ENCODE results near the gene TGFBR2. TPM values are rescaled to one million over a fixed set of nuclear protein-coding genes. Genes with fewer than 3 reads are reported as not detected.
A peak's percentile ranks its signal among the peaks of the same experiment; 100 is the strongest.

The TGFBR2 gene
- total RNA-seq, 3 donors from 2014 or later = 104 to 114 (median 111) TPM

GRCh38 chr3:30609930-30610701, 3.7 kb downstream of the TGFBR2 start:
- H3K36me3 Mint-ChIP-seq (ENCODE audit: insufficient read depth) = peaks cover 47% of the 10 kb centered on the region
- peaks cover 69% of the 10 kb centered on the region for H3K4me1 Mint-ChIP-seq (ENCODE audit: low read depth)
- ATAC-seq (no peak), DNase-seq (no peak)
- peak overlapping the region; percentile 98 for H3K4me3 Mint-ChIP-seq
- H3K27me3 Mint-ChIP-seq (ENCODE audit: low read depth) = no peaks in the 10 kb centered on the region
- no peaks in the 10 kb centered on the region for H3K9me3 Mint-ChIP-seq

GRCh38 chr3:30610702-30611368, 4.4 kb downstream of the TGFBR2 start:
- H3K4me3 Mint-ChIP-seq = peak overlapping the region; percentile 98
- ATAC-seq (peak in 1 of 2 donors; percentile 19), DNase-seq (no peak)
- no peaks in the 10 kb centered on the region for H3K27me3 Mint-ChIP-seq (ENCODE audit: low read depth)
- H3K4me1 Mint-ChIP-seq (ENCODE audit: low read depth) = peaks cover 69% of the 10 kb centered on the region
- peaks cover 50% of the 10 kb centered on the region for H3K36me3 Mint-ChIP-seq (ENCODE audit: insufficient read depth)
- no peaks in the 10 kb centered on the region for H3K9me3 Mint-ChIP-seq

- Mint-ChIP-seq H3K4me3 (peak overlapping the region; percentile 98), H3K4me1 (ENCODE audit: low read depth) (peaks cover 73% of the 10 kb centered on the region), H3K9me3 (no peaks in the 10 kb centered on the region), H3K36me3 (ENCODE audit: insufficient read depth) (peaks cover 58% of the 10 kb centered on the region), H3K27me3 (ENCODE audit: low read depth) (no peaks in the 10 kb centered on the region)
- no peak for DNase-seq
- ATAC-seq = no peak
Measured at GRCh38 chr3:30611613-30612436, 5.4 kb downstream of the TGFBR2 start.

- Mint-ChIP-seq H3K36me3 (ENCODE audit: insufficient read depth) (peaks cover 64% of the 10 kb centered on the region), H3K4me3 (peak overlapping the region; percentile 98), H3K9me3 (no peaks in the 10 kb centered on the region), H3K4me1 (ENCODE audit: low read depth) (peaks cover 79% of the 10 kb centered on the region), H3K27me3 (ENCODE audit: low read depth) (no peaks in the 10 kb centered on the region)
- no peak for ATAC-seq
- DNase-seq = no peak
Measured at GRCh38 chr3:30612437-30613132, 6.2 kb downstream of the TGFBR2 start.

GRCh38 chr3:30613133-30613825, 6.9 kb downstream of the TGFBR2 start:
- Mint-ChIP-seq H3K4me3 (peak overlapping the region; percentile 98), H3K4me1 (ENCODE audit: low read depth) (peaks cover 85% of the 10 kb centered on the region), H3K9me3 (no peaks in the 10 kb centered on the region), H3K27me3 (ENCODE audit: low read depth) (no peaks in the 10 kb centered on the region), H3K36me3 (ENCODE audit: insufficient read depth) (peaks cover 68% of the 10 kb centered on the region)
- DNase-seq (no peak), ATAC-seq (no peak)

GRCh38 chr3:30614373-30614772, 8.0 kb downstream of the TGFBR2 start:
- no peak for ATAC-seq
- Mint-ChIP-seq H3K4me1 (ENCODE audit: low read depth) (peaks cover 96% of the 10 kb centered on the region), H3K36me3 (ENCODE audit: insufficient read depth) (peaks cover 69% of the 10 kb centered on the region), H3K4me3 (peak overlapping the region; percentile 98), H3K9me3 (no peaks in the 10 kb centered on the region), H3K27me3 (ENCODE audit: low read depth) (no peaks in the 10 kb centered on the region)
- DNase-seq = no peak

GRCh38 chr3:30614943-30615342, 8.5 kb downstream of the TGFBR2 start:
- Mint-ChIP-seq H3K4me1 (ENCODE audit: low read depth) (peaks cover 97% of the 10 kb centered on the region), H3K36me3 (ENCODE audit: insufficient read depth) (peaks cover 68% of the 10 kb centered on the region), H3K9me3 (no peaks in the 10 kb centered on the region), H3K4me3 (peak overlapping the region; percentile 98), H3K27me3 (ENCODE audit: low read depth) (no peaks in the 10 kb centered on the region)
- peak; percentile 32 to 42 for ATAC-seq
- DNase-seq = no peak

- Mint-ChIP-seq H3K36me3 (ENCODE audit: insufficient read depth) (peaks cover 68% of the 10 kb centered on the region), H3K4me3 (peak overlapping the region; percentile 98), H3K4me1 (ENCODE audit: low read depth) (peaks cover 97% of the 10 kb centered on the region), H3K9me3 (no peaks in the 10 kb centered on the region), H3K27me3 (ENCODE audit: low read depth) (no peaks in the 10 kb centered on the region)
- no peak for DNase-seq
- no peak for ATAC-seq
Measured at GRCh38 chr3:30615615-30616346, 9.4 kb downstream of the TGFBR2 start.

GRCh38 chr3:30616347-30617027, 10.1 kb downstream of the TGFBR2 start:
- Mint-ChIP-seq H3K27me3 (ENCODE audit: low read depth) (no peaks in the 10 kb centered on the region), H3K4me3 (peak overlapping the region; percentile 98), H3K36me3 (ENCODE audit: insufficient read depth) (peaks cover 68% of the 10 kb centered on the region), H3K4me1 (ENCODE audit: low read depth) (peaks cover 96% of the 10 kb centered on the region), H3K9me3 (no peaks in the 10 kb centered on the region)
- DNase-seq (no peak), ATAC-seq (no peak)

- no peaks in the 10 kb centered on the region for H3K9me3 Mint-ChIP-seq
- no peaks in the 10 kb centered on the region for H3K27me3 Mint-ChIP-seq (ENCODE audit: low read depth)
- H3K4me3 Mint-ChIP-seq = peak overlapping the region; percentile 98
- ATAC-seq = no peak
- H3K36me3 Mint-ChIP-seq (ENCODE audit: insufficient read depth) = peaks cover 67% of the 10 kb centered on the region
- DNase-seq = no peak
- peaks cover 96% of the 10 kb centered on the region for H3K4me1 Mint-ChIP-seq (ENCODE audit: low read depth)
Measured at GRCh38 chr3:30617069-30617468, 10.7 kb downstream of the TGFBR2 start.

GRCh38 chr3:30617653-30618052, 11.3 kb downstream of the TGFBR2 start:
- H3K4me1 Mint-ChIP-seq (ENCODE audit: low read depth) = peaks cover 96% of the 10 kb centered on the region
- peaks cover 70% of the 10 kb centered on the region for H3K36me3 Mint-ChIP-seq (ENCODE audit: insufficient read depth)
- H3K27me3 Mint-ChIP-seq (ENCODE audit: low read depth) = no peaks in the 10 kb centered on the region
- ATAC-seq (no peak), DNase-seq (no peak)
- peak overlapping the region; percentile 67 for H3K4me3 Mint-ChIP-seq
- H3K9me3 Mint-ChIP-seq = no peaks in the 10 kb centered on the region

GRCh38 chr3:30618526-30618925, 12.1 kb downstream of the TGFBR2 start:
- ATAC-seq (no peak), DNase-seq (no peak)
- peaks cover 95% of the 10 kb centered on the region for H3K4me1 Mint-ChIP-seq (ENCODE audit: low read depth)

More at GRCh38 chr3:30618526-30618925, 12.1 kb downstream of the TGFBR2 start:
- H3K4me3 Mint-ChIP-seq = peak overlapping the region; percentile 67
- H3K27me3 Mint-ChIP-seq (ENCODE audit: low read depth) = no peaks in the 10 kb centered on the region
- H3K9me3 Mint-ChIP-seq = no peaks in the 10 kb centered on the region
- peaks cover 66% of the 10 kb centered on the region for H3K36me3 Mint-ChIP-seq (ENCODE audit: insufficient read depth)

Measured in activated T-cell treated with anti-CD3 and anti-CD28 coated beads, Interleukin-2, amount 50 U/mL, for 4 hours (primary cell).